B cell (primary cell): ENCODE data around the gene CCNH. TPM values are rescaled to one million over a fixed set of nuclear protein-coding genes. Genes with fewer than 3 reads are reported as not detected.

Experiments
- ATAC-seq: fragments of 200-7000 bp; cut with Tn5 transposase; one replicate; pipeline ENCODE4 v1.10.0; 2021; ENCODE audit warnings: low read depth, mild to moderate bottlenecking, moderate number of reproducible peaks, moderate library complexity
- CTCF ChIA-PET: fragments of 350-600 bp; sonication (Branson Sonifier 250); formaldehyde crosslinking; loops from one replicate; lab custom pipeline; 2021; ENCODE audit warnings: antibody characterized with exemption, inconsistent platforms; lab: Charles Lee
- POLR2A ChIA-PET: fragments of 350-600 bp; sonication (Branson Sonifier 250); formaldehyde crosslinking; loops from one replicate; lab custom pipeline; 2021; ENCODE audit warnings: antibody characterized with exemption; lab: Charles Lee
- DNase-seq: peaks from one replicate; pipeline ENCODE4 v3.0.0; 2013
- H2AFZ ChIP-seq: 2 replicates; pipeline ENCODE4 v1.6.1; 2012; ENCODE audit warnings: mild to moderate bottlenecking, low read depth, low read length; ENCODE audit not compliant: insufficient read depth, poor library complexity, severe bottlenecking
- H3K27ac ChIP-seq, 2 donors: 1 replicate in 1 of 2; 2 replicates in 1 of 2; pipeline ENCODE4 v1.5.1; 2012 to 2013; ENCODE audit warnings: low read length in 2 of 2, mild to moderate bottlenecking in 2 of 2, moderate library complexity in 1 of 2
- H3K27me3 ChIP-seq, 4 experiments: fragments of 200-600 bp in 1 of 4; sonication (generic) in 1 of 4; replicated peaks in 1 of 4; 1 replicate in 2 of 4; 2 replicates in 2 of 4; pipeline versions ENCODE4 v1.6.1 to v1.7.0; 2013 to 2016; ENCODE audit warnings: low read length in 3 of 4, mild to moderate bottlenecking in 2 of 4, mixed read lengths in 1 of 4, moderate library complexity in 1 of 4; ENCODE audit not compliant: insufficient read depth in 4 of 4, control insufficient read depth in 3 of 4; ENCODE audit errors: control extremely low read depth in 1 of 4
- H3K36me3 ChIP-seq, 2 experiments: replicated peaks in 1 of 2; 1 replicate in 1 of 2; 2 replicates in 1 of 2; pipeline versions ENCODE4 v1.6.1 to v1.7.1; 2013; ENCODE audit warnings: low read length in 1 of 2; ENCODE audit not compliant: insufficient read depth in 2 of 2, control insufficient read depth in 1 of 2; ENCODE audit errors: control extremely low read depth in 1 of 2, extremely low read depth in 1 of 2
- H3K4me1 ChIP-seq, 2 donors: fragments of 200-600 bp in 1 of 2; sonication (generic) in 1 of 2; 1 replicate in 1 of 2; 2 replicates in 1 of 2; pipeline versions ENCODE4 v1.5.1 to v1.6.1; 2013 to 2017; ENCODE audit warnings: low read length in 2 of 2; ENCODE audit not compliant: control insufficient read depth in 2 of 2, insufficient read depth in 2 of 2
- H3K4me2 ChIP-seq: replicated peaks from 2 replicates; pipeline ENCODE3; 2012; ENCODE audit warnings: mild to moderate bottlenecking, low read depth, low read length; ENCODE audit not compliant: poor library complexity, severe bottlenecking
- H3K4me3 ChIP-seq, 5 experiments: fragments of 200-600 bp in 1 of 5; sonication (generic) in 1 of 5; 1 replicate in 3 of 5; 2 replicates in 2 of 5; pipeline versions ENCODE4 v1.5.1 to v1.7.0; 2011 to 2016; ENCODE audit warnings: low read length in 4 of 5, mild to moderate bottlenecking in 4 of 5, low read depth in 2 of 5, control low read depth in 1 of 5, moderate library complexity in 1 of 5; ENCODE audit not compliant: insufficient read depth in 1 of 5; ENCODE audit errors: control extremely low read depth in 1 of 5, extremely low read depth in 1 of 5
- H3K79me2 ChIP-seq: fragments of 200-600 bp; sonication (generic); one replicate; pipeline ENCODE4 v1.6.0; 2016; ENCODE audit warnings: low read length; ENCODE audit not compliant: control insufficient read depth, insufficient read depth
- H3K9ac ChIP-seq: fragments of 200-600 bp; sonication (generic); 2 replicates; pipeline ENCODE4 v1.6.1; 2017; ENCODE audit warnings: mild to moderate bottlenecking, low read length, moderate library complexity
- H3K9me3 ChIP-seq, 3 donors: one replicate each; pipeline versions ENCODE4 v1.6.1 to v1.7.1; 2013; ENCODE audit warnings: low read length in 2 of 3; ENCODE audit not compliant: control insufficient read depth in 2 of 3, insufficient read depth in 1 of 3; ENCODE audit errors: control extremely low read depth in 1 of 3
- H4K20me1 ChIP-seq: 2 replicates; pipeline ENCODE4 v1.6.0; 2012; ENCODE audit warnings: mild to moderate bottlenecking, low read length; ENCODE audit not compliant: insufficient read depth, control insufficient read depth, poor library complexity, severe bottlenecking
- H3K27ac Mint-ChIP-seq: one replicate; pipeline ENCODE4 v1.8.0; 2021; ENCODE audit warnings: mixed read lengths
- H3K27me3 Mint-ChIP-seq: one replicate; pipeline ENCODE4 v1.8.0; 2021; ENCODE audit warnings: mixed read lengths
- H3K4me1 Mint-ChIP-seq: one replicate; pipeline ENCODE4 v1.8.0; 2021; ENCODE audit warnings: mixed read lengths
- H3K4me3 Mint-ChIP-seq: one replicate; pipeline ENCODE4 v1.8.0; 2021; ENCODE audit warnings: mixed read lengths
- H3K9me3 Mint-ChIP-seq: one replicate; pipeline ENCODE4 v1.8.0; 2022; ENCODE audit warnings: mixed read lengths; ENCODE audit not compliant: insufficient read depth
- EZH2 ChIP-seq: IDR thresholded peaks from 2 replicates; pipeline ENCODE4 v1.6.1; 2012; ENCODE audit warnings: borderline replicate concordance, low read depth, mild to moderate bottlenecking, moderate library complexity, low read length; ENCODE audit not compliant: insufficient read depth, poor library complexity, severe bottlenecking
- WGBS: methylation state at CpG from one replicate; pipeline ENCODE4 v1.1.5; 2013; ENCODE audit warnings: missing lambda C conversion rate; ENCODE audit not compliant: insufficient coverage; 5-methylcytosine and 5-hydroxymethylcytosine counted together
- intact Hi-C: fragments of 100-400 bp; cut with micrococcal nuclease; formaldehyde crosslinking; loops from one replicate; pipeline ENCODE4 v1.10.0; 2022
- polyA plus RNA-seq: library from polyadenylated mRNA; depleted of rRNA; stranded (reverse); fragments of >200 nt; gene quantifications from 2 replicates; pipeline ENCODE4 v1.2.3, GENCODE V29; 2012
- total RNA-seq, 2 donors: library from RNA; stranded (reverse); fragments of 120-200 nt in 1 of 2; gene quantifications; 1 replicate in 1 of 2; 2 replicates in 1 of 2; pipeline versions ENCODE4 v1.2.3 to v1.2.4, GENCODE V29; 2013 to 2022
- TF ChIP-seq, protein P1 (sequence below): fragments of 200-600 bp; IDR thresholded peaks from one replicate; pipeline ENCODE4 v1.8.0; 2022; ENCODE audit warnings: antibody characterized with exemption, mild to moderate bottlenecking

The CCNH gene
- total and polyA plus RNA-seq, 2 donors (not counting 1 experiment from before 2014, with no cell fraction given) = 59.2 to 120 TPM

DNA sequence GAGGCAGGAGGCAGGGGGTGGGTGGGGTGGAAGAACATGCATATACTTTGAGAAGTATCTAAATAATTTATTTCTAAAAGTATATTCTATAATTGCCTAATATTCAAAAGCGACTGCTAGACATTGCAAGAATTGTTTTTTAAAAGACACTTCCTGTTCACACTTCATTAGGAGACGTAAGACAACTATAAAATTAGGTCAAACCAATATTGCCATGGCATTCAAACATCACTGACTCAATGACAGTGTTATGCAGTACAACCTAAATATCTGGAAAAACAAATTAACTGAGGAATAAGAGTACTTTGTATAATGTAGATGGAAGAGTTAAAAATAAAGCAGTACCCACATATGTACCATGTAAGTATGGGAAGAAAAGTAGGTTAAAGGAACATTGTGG is 4.5 kb downstream of the CCNH start:
- no peak for TF ChIP-seq EZH2
- TF ChIP-seq, protein P1, sequence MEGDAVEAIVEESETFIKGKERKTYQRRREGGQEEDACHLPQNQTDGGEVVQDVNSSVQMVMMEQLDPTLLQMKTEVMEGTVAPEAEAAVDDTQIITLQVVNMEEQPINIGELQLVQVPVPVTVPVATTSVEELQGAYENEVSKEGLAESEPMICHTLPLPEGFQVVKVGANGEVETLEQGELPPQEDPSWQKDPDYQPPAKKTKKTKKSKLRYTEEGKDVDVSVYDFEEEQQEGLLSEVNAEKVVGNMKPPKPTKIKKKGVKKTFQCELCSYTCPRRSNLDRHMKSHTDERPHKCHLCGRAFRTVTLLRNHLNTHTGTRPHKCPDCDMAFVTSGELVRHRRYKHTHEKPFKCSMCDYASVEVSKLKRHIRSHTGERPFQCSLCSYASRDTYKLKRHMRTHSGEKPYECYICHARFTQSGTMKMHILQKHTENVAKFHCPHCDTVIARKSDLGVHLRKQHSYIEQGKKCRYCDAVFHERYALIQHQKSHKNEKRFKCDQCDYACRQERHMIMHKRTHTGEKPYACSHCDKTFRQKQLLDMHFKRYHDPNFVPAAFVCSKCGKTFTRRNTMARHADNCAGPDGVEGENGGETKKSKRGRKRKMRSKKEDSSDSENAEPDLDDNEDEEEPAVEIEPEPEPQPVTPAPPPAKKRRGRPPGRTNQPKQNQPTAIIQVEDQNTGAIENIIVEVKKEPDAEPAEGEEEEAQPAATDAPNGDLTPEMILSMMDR = no peak
- H3K9me3 Mint-ChIP-seq = no peaks in the 10 kb centered on the region
- H3K4me1 Mint-ChIP-seq = peaks cover 35% of the 10 kb centered on the region
- Histone ChIP-seq H3K9ac (no peak overlapping the region), H3K4me2 (no peak overlapping the region), H2AFZ (no peak overlapping the region), H3K4me3 (no peak overlapping the region), H3K36me3 (peaks cover 2 to 60% of the 10 kb centered on the region in 2 experiments), H3K27me3 (no peaks in the 10 kb centered on the region), H3K9me3 (no peaks in the 10 kb centered on the region), H4K20me1 (no peaks in the 10 kb centered on the region), H3K4me1 (peaks cover 10 to 16% of the 10 kb centered on the region in 2 donors), H3K79me2 (peaks cover 19% of the 10 kb centered on the region), H3K27ac (no peak overlapping the region)
- 100% methylated on average over 1 of the region's 2 CpGs for WGBS
- CTCF ChIA-PET = interaction anchor here (1.1 kb wide), 1 partner anchor 9 kb away, joined by 8 read pairs; no protein-coding TSS in a partner anchor
- POLR2A ChIA-PET = interaction anchor here (0.5 kb wide), 1 partner anchor 52 kb away, joined by 3 read pairs; no protein-coding TSS in a partner anchor
- intact Hi-C loops = no loop called here
- no peaks in the 10 kb centered on the region for H3K27me3 Mint-ChIP-seq
- no peak overlapping the region for H3K4me3 Mint-ChIP-seq
- DNase-seq (no peak), ATAC-seq (no peak)
- no peak overlapping the region for H3K27ac Mint-ChIP-seq

DNA sequence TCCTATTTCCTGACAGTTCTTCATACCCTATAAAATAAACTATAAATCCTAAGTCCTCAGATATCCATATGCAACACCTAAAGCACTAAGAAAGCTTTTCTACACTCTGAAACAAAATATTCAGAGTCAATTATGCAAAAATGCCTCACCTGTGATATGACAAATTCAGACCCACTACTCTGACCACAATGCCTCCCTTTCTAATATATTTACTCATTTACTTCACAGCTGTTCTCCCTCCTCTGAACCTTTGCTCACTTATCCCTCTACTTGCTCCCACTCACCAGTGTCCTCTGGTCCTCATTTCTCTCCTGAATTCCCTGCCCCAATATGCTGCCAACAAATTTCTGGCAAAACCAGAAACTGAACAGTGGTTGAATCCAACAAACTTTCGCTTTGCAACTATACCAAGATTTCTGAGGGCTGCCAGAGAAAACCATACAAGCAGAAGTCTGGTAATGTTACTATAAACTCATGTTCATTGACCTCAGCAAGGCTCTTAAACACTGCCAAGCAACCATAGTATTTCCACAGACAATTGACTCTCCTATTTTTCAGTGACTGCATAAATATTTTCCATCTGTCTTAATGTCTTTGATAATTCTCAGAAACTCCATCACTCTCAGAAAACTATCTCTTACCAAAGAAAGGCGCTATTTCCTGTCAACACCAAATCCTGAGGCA is 7.1 kb downstream of the CCNH start:
- no peak overlapping the region for H3K4me3 Mint-ChIP-seq
- no peaks in the 10 kb centered on the region for H3K9me3 Mint-ChIP-seq
- Histone ChIP-seq H4K20me1 (no peaks in the 10 kb centered on the region), H3K9ac (no peak overlapping the region), H3K79me2 (no peaks in the 10 kb centered on the region), H2AFZ (no peak overlapping the region), H3K4me2 (no peak overlapping the region), H3K4me3 (no peak overlapping the region), H3K27me3 (no peaks in the 10 kb centered on the region), H3K36me3 (peaks cover 2 to 83% of the 10 kb centered on the region in 2 experiments), H3K9me3 (no peaks in the 10 kb centered on the region), H3K4me1 (peaks cover 0 to 2% of the 10 kb centered on the region in 2 donors), H3K27ac (no peak overlapping the region)
- WGBS = 94% methylated on average over 2 of the region's 2 CpGs
- CTCF ChIA-PET = no interaction called here
- no peaks in the 10 kb centered on the region for H3K27me3 Mint-ChIP-seq
- no peak overlapping the region for H3K27ac Mint-ChIP-seq
- no peak for ATAC-seq
- TF ChIP-seq, protein P1 = no peak
- no peak for TF ChIP-seq EZH2
- POLR2A ChIA-PET = no interaction called here
- H3K4me1 Mint-ChIP-seq = peaks cover 18% of the 10 kb centered on the region
- DNase-seq = no peak
- intact Hi-C loops = no loop called here
